ENCODE data around the gene RBMS3.
"Not testable (repeated sequence)": the region's sequence is repeated elsewhere in the genome, so short reads cannot be mapped to it uniquely, and the experiment has no call there.

Gene RBMS3

GRCh38 chr3:29466442-29466841 lies 185.6 kb downstream of the RBMS3 start:
- POLR2A ChIA-PET = no interaction called here
- TF ChIP-seq, protein P1, sequence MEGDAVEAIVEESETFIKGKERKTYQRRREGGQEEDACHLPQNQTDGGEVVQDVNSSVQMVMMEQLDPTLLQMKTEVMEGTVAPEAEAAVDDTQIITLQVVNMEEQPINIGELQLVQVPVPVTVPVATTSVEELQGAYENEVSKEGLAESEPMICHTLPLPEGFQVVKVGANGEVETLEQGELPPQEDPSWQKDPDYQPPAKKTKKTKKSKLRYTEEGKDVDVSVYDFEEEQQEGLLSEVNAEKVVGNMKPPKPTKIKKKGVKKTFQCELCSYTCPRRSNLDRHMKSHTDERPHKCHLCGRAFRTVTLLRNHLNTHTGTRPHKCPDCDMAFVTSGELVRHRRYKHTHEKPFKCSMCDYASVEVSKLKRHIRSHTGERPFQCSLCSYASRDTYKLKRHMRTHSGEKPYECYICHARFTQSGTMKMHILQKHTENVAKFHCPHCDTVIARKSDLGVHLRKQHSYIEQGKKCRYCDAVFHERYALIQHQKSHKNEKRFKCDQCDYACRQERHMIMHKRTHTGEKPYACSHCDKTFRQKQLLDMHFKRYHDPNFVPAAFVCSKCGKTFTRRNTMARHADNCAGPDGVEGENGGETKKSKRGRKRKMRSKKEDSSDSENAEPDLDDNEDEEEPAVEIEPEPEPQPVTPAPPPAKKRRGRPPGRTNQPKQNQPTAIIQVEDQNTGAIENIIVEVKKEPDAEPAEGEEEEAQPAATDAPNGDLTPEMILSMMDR (IDR thresholded peaks at IDR 0.05; ENCODE audit: control extremely low read depth, extremely low read depth, low read depth, missing control alignments) = no peak
- CTCF ChIA-PET = interaction anchor here (1.0 to 1.4 kb wide), 2 partner anchors 15 to 26 kb away, joined by 3 read pairs; no protein-coding TSS in a partner anchor
- no peak for DNase-seq (ENCODE audit: extremely low spot score)

GRCh38 chr3:29468187-29468586 lies 187.3 kb downstream of the RBMS3 start:
- POLR2A ChIA-PET = no interaction called here
- DNase-seq (ENCODE audit: extremely low spot score) = no peak
- TF ChIP-seq, protein P1 (IDR thresholded peaks at IDR 0.05; ENCODE audit: control extremely low read depth, extremely low read depth, low read depth, missing control alignments) = no peak
- CTCF ChIA-PET = interaction anchor here (1.1 to 1.4 kb wide), 3 partner anchors 11 to 26 kb away, joined by 3 to 4 read pairs (median 3); no protein-coding TSS in a partner anchor

DNA sequence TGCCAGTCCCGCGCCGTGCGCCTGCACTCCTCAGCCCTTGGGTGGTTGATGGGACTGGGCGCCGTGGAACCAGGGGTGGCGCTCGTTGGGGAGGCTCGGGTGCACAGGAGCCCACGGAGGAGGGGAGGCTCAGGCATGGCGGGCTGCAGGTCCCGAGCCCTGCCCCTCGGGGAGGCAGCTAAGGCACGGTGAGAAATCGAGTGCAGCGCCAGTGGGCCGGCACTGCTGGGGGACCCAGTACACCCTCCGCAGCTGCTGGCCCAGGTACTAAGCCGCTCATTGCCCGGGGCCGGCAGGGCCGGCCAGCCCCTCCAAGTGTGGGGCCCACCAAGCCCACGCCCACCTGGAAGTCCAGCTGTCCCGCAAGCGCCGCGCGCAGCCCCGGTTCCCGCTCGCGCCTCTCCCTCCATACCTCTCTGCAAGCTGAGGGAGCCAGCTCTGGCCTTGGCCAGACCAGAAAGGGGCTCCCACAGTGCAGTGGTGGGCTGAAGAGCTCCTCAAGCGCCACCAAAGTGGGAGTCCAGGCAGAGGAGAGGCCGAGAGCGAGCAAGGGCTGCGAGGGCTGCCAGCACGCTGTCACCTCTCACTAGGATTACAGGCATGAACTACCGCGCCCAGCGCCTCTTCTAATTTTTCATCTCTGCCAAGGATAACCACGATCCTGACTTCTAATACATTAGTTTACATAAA lies 192.8 kb downstream of the RBMS3 start:
- DNase-seq (ENCODE audit: extremely low spot score); CTCF ChIA-PET; POLR2A ChIA-PET: not testable (repeated sequence)

- TF ChIP-seq, protein P1 (IDR thresholded peaks at IDR 0.05; ENCODE audit: control extremely low read depth, extremely low read depth, low read depth, missing control alignments) = no peak
- CTCF ChIA-PET = no interaction called here
Measured at GRCh38 chr3:29475305-29475840, 194.5 kb downstream of the RBMS3 start.

DNA sequence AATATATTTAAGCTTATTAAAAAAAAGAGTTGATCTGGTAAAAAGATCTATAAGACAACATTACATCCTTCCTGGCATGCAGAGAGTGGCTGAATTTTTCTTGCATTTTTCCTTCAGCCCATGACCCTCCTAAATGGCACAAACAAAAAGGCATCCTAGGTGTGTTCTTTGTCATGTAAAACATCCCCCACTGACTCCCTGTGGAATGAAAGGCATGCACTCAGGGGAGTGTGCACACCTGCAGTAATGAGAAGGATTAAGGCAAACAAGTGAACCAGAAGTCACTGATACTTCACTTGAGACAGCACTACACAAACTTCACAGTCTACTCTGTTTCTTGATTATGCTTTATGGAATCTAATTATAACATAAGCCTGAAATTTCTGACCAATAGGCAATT lies 195.0 kb downstream of the RBMS3 start:
- CTCF ChIA-PET = no interaction called here
- DNase-seq (ENCODE audit: extremely low spot score) = no peak

More at GRCh38 chr3:29475305-29475840, 194.5 kb downstream of the RBMS3 start:
- no peak for DNase-seq (ENCODE audit: extremely low spot score)
- POLR2A ChIA-PET = no interaction called here

GRCh38 chr3:29478611-29479010 lies 197.7 kb downstream of the RBMS3 start:
- no peak for DNase-seq (ENCODE audit: extremely low spot score)
- TF ChIP-seq, protein P1 (IDR thresholded peaks at IDR 0.05; ENCODE audit: control extremely low read depth, extremely low read depth, low read depth, missing control alignments) = no peak
- ChIA-PET POLR2A (no interaction called here), CTCF (interaction anchor here (1.4 kb wide), 1 partner anchor 8 kb away, joined by 3 read pairs; no protein-coding TSS in a partner anchor)

More for the DNA sequence above, 195.0 kb downstream of the RBMS3 start:
- TF ChIP-seq, protein P1 (IDR thresholded peaks at IDR 0.05; ENCODE audit: control extremely low read depth, extremely low read depth, low read depth, missing control alignments) = no peak
- POLR2A ChIA-PET = no interaction called here

DNA sequence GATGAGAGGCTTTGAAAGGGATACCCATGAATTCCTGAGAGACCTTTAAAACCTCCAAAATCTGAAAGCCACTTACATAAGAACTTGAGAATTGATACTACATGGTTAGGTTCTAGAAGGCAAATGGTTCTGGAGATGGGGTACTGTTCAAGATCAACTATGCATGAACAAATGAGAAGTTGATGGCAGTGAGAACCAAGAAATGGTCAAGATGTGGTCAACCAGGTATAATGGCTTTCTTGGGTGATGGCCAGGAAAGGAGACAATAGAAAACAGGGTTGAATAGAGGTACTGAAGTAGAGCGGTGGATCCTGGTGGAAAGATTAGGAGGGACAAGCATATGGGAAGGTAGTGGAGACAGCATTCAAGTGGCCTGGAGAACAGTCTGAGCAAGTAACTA lies 200.4 kb downstream of the RBMS3 start:
- POLR2A ChIA-PET = no interaction called here
- CTCF ChIA-PET = no interaction called here

More for the DNA sequence above, 200.4 kb downstream of the RBMS3 start:
- TF ChIP-seq, protein P1 (IDR thresholded peaks at IDR 0.05; ENCODE audit: control extremely low read depth, extremely low read depth, low read depth, missing control alignments) = no peak
- no peak for DNase-seq (ENCODE audit: extremely low spot score)

Measured in GM10248 (cell line).